Suprapubic skin (tissue), 4 donors: ENCODE results near the gene CDADC1. TPM values are rescaled to one million over a fixed set of nuclear protein-coding genes. Genes with fewer than 3 reads are reported as not detected.
A peak's percentile ranks its signal among the peaks of the same experiment; 100 is the strongest.

Experiments used
- DNase-seq, 2 donors: peaks; one replicate each; pipeline ENCODE4 v3.0.0-alpha.2; 2019; ENCODE audit warnings: low spot score in 2 of 2
- H3K27ac ChIP-seq: fragments of 200-600 bp; sonication (generic); one replicate; pipeline ENCODE4 v1.5.1; 2019
- H3K27me3 ChIP-seq: fragments of 200-600 bp; sonication (generic); one replicate; pipeline ENCODE4 v1.5.1; 2019
- H3K36me3 ChIP-seq: fragments of 200-600 bp; sonication (generic); one replicate; pipeline ENCODE4 v1.5.1; 2019
- H3K4me1 ChIP-seq: fragments of 200-600 bp; sonication (generic); one replicate; pipeline ENCODE4 v1.5.1; 2019
- H3K4me3 ChIP-seq: fragments of 200-600 bp; sonication (generic); one replicate; pipeline ENCODE4 v1.5.1; 2019; ENCODE audit warnings: mild to moderate bottlenecking
- H3K9me3 ChIP-seq: fragments of 200-600 bp; sonication (generic); one replicate; pipeline ENCODE4 v1.5.1; 2019
- CTCF ChIP-seq, 2 donors: fragments of 200-600 bp in 1 of 2; fragments of 450-650 bp in 1 of 2; sonication (generic) in 1 of 2; IDR thresholded peaks; one replicate each; pipeline ENCODE4 v1.5.1; 2016 to 2019; ENCODE audit warnings: antibody characterized with exemption in 2 of 2, mild to moderate bottlenecking in 1 of 2, moderate library complexity in 1 of 2
- EP300 ChIP-seq: sonication (generic); formaldehyde crosslinking; IDR thresholded peaks from one replicate; pipeline ENCODE4 v1.6.1; 2017; ENCODE audit warnings: antibody characterized with exemption
- POLR2A ChIP-seq, 2 donors: fragments of 450-650 bp; IDR thresholded peaks; one replicate each; pipeline ENCODE4 v1.6.1; 2017; ENCODE audit warnings: antibody characterized with exemption in 2 of 2, mild to moderate bottlenecking in 2 of 2, moderate library complexity in 2 of 2
- POLR2AphosphoS5 ChIP-seq, 3 donors: sonication (generic); formaldehyde crosslinking; IDR thresholded peaks; one replicate each; pipeline ENCODE4 v1.6.1; 2017; ENCODE audit warnings: antibody characterized with exemption in 3 of 3
- WGBS: methylation state at CpG from one replicate; pipeline ENCODE4 v1.1.5; 2018; 5-methylcytosine and 5-hydroxymethylcytosine counted together
- total RNA-seq, 4 donors: library from RNA; depleted of rRNA; stranded (reverse); fragments of >200 nt; gene quantifications; one replicate each; pipeline ENCODE4 v1.1.0, GENCODE V29; 2016

CDADC1 gene
- total RNA-seq, 4 donors from 2014 or later: 1.2 to 4.2 (median 3.1) TPM

- Histone ChIP-seq H3K27ac (no peak overlapping the region), H3K36me3 (peaks cover 25% of the 10 kb centered on the region), H3K27me3 (no peaks in the 10 kb centered on the region), H3K4me1 (peaks cover 20% of the 10 kb centered on the region), H3K9me3 (no peaks in the 10 kb centered on the region), H3K4me3 (no peak overlapping the region)
- WGBS: 76% methylated on average over 5 of the region's 5 CpGs
- DNase-seq: no peak
- TF ChIP-seq POLR2A (IDR thresholded peaks at IDR 0.05) (no peak), POLR2AphosphoS5 (IDR thresholded peaks at IDR 0.05) (no peak), CTCF (IDR thresholded peaks at IDR 0.05) (no peak), EP300 (no peak)
Observed at GRCh38 chr13:49251326-49251725, 3.6 kb downstream of the CDADC1 start.

DNA sequence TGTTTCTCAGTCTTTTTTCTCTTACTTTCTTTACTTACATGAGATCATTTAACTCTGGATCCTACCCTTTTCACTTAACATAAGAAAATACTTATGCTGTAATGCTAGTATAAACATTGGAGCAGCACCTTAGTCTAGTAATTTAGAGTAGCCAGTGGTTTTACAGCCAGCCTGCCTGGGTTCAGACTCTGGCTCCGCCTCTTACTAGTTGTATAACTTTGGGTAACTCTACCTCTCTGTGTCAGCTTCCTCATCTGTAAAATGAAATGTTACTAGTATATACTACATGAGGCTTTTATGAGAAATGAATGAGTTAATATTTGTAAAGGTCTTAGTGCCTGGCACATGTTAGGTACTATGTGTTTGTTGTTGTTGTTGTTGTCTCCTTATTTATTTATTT is 5.6 kb downstream of the CDADC1 start:
- Histone ChIP-seq H3K27me3 (no peaks in the 10 kb centered on the region), H3K4me1 (peaks cover 13% of the 10 kb centered on the region), H3K27ac (no peak overlapping the region), H3K4me3 (no peak overlapping the region), H3K9me3 (no peaks in the 10 kb centered on the region), H3K36me3 (peaks cover 29% of the 10 kb centered on the region)
- no peak for DNase-seq
- TF ChIP-seq CTCF (IDR thresholded peaks at IDR 0.05): no peak
- 89% methylated on average over 1 of the region's 1 CpG for WGBS

- TF ChIP-seq CTCF (IDR thresholded peaks at IDR 0.05) (no peak), EP300 (no peak), POLR2AphosphoS5 (IDR thresholded peaks at IDR 0.05) (no peak), POLR2A (IDR thresholded peaks at IDR 0.05) (no peak)
- Histone ChIP-seq H3K27me3 (no peaks in the 10 kb centered on the region), H3K36me3 (peaks cover 29% of the 10 kb centered on the region), H3K9me3 (no peaks in the 10 kb centered on the region), H3K4me3 (no peak overlapping the region), H3K4me1 (peaks cover 7% of the 10 kb centered on the region), H3K27ac (no peak overlapping the region)
- no peak for DNase-seq
- 78% methylated on average over 1 of the region's 1 CpG for WGBS
Observed at GRCh38 chr13:49254007-49254406, 6.3 kb downstream of the CDADC1 start.

DNA sequence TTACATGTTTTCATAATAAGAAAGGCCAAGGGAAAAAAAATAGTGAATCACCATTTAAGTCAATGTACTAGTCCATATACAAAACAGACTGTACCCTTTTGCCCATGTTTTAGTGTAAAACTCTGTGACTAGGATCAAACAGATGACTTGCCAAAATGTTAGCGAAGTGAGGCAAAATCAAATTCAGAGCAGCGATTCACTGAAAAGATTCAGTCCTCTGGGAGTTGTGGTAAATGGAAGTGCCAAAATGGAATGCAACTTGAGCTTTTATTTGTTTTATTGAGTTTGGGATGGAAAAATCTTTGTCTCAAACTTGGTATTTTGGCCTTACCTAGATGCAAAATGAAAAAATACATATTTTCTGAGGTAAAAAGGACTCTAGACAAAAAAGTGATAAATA is 9.1 kb downstream of the CDADC1 start:
- no peak overlapping the region for H3K4me3 ChIP-seq
- no peak for TF ChIP-seq POLR2A (IDR thresholded peaks at IDR 0.05)
- no peak for TF ChIP-seq EP300
- TF ChIP-seq CTCF (IDR thresholded peaks at IDR 0.05): no peak
- no peak for TF ChIP-seq POLR2AphosphoS5 (IDR thresholded peaks at IDR 0.05)
- peaks cover 52% of the 10 kb centered on the region for H3K36me3 ChIP-seq
- H3K27me3 ChIP-seq: no peaks in the 10 kb centered on the region
- WGBS: 82% methylated on average over 2 of the region's 2 CpGs
- no peaks in the 10 kb centered on the region for H3K9me3 ChIP-seq
- H3K4me1 ChIP-seq: no peaks in the 10 kb centered on the region
- H3K27ac ChIP-seq: no peak overlapping the region
- no peak for DNase-seq

GRCh38 chr13:49258089-49258796 is 10.5 kb downstream of the CDADC1 start:
- H3K27me3 ChIP-seq: no peaks in the 10 kb centered on the region
- TF ChIP-seq EP300 (no peak), POLR2AphosphoS5 (IDR thresholded peaks at IDR 0.05) (no peak), CTCF (IDR thresholded peaks at IDR 0.05) (no peak), POLR2A (IDR thresholded peaks at IDR 0.05) (no peak)
- no peaks in the 10 kb centered on the region for H3K9me3 ChIP-seq
- DNase-seq: no peak
- H3K36me3 ChIP-seq: peaks cover 59% of the 10 kb centered on the region
- WGBS: 75% methylated on average over 3 of the region's 3 CpGs
- no peak overlapping the region for H3K27ac ChIP-seq
- H3K4me3 ChIP-seq: peak overlapping the region; percentile 3
- H3K4me1 ChIP-seq: no peaks in the 10 kb centered on the region
